Cardiac muscle cell (in vitro differentiated cells and primary cell): ENCODE data around the gene HES5. TPM values are rescaled to one million over a fixed set of nuclear protein-coding genes. Genes with fewer than 3 reads are reported as not detected.
A peak's percentile ranks its signal among the peaks of the same experiment; 100 is the strongest.

ENCODE experiments used
- DNase-seq, 2 donors: peaks; one replicate each; pipeline versions ENCODE4 v3.0.0 to v3.0.0-alpha.2; 2010 to 2017; ENCODE audit warnings: low read depth in 1 of 2, low spot score in 1 of 2
- H3K27ac ChIP-seq: fragments of 200-600 bp; sonication (generic); 2 replicates; pipeline ENCODE4 v1.5.1; 2016
- H3K27me3 ChIP-seq: fragments of 200-600 bp; sonication (generic); 2 replicates; pipeline ENCODE4 v1.6.0; 2016; ENCODE audit warnings: control low read depth
- H3K36me3 ChIP-seq: fragments of 200-600 bp; sonication (generic); 2 replicates; pipeline ENCODE4 v1.5.1; 2016; ENCODE audit warnings: control low read depth
- H3K4me1 ChIP-seq: fragments of 200-600 bp; sonication (generic); 2 replicates; pipeline ENCODE4 v1.8.1; 2017; ENCODE audit warnings: low read depth, mild to moderate bottlenecking, mixed run types
- H3K4me3 ChIP-seq: fragments of 200-600 bp; sonication (generic); 2 replicates; pipeline ENCODE4 v1.5.1; 2016; ENCODE audit warnings: mild to moderate bottlenecking
- H3K9me3 ChIP-seq: fragments of 200-600 bp; sonication (generic); 2 replicates; pipeline ENCODE4 v1.5.1; 2017; ENCODE audit warnings: low read depth, mild to moderate bottlenecking, control low read depth
- CTCF ChIP-seq: IDR thresholded peaks from 2 replicates; pipeline ENCODE4 v1.5.1; 2012; ENCODE audit warnings: low read depth, mild to moderate bottlenecking, low read length
- polyA plus RNA-seq: library from polyadenylated mRNA; unstranded; fragments of >200 nt; fragmentation: Nextera tagmentation; extraction: Ambion mirVana; gene quantifications from 2 replicates; pipeline ENCODE4 v1.2.1, GENCODE V29; 2016
- total RNA-seq: library from RNA; depleted of rRNA; stranded (reverse); fragments of >200 nt; gene quantifications from 2 replicates; pipeline ENCODE4 v1.2.3, GENCODE V29; 2016

HES5 gene
- total and polyA plus RNA-seq, 2 experiments from 2014 or later: not detected

GRCh38 chr1:2530513-2531361 is 674 bp upstream of the HES5 start:
- no peak for TF ChIP-seq CTCF
- peaks cover 2% of the 10 kb centered on the region for H3K4me1 ChIP-seq
- H3K27me3 ChIP-seq: peaks cover 88% of the 10 kb centered on the region
- DNase-seq: no peak
- no peaks in the 10 kb centered on the region for H3K36me3 ChIP-seq
- H3K9me3 ChIP-seq: no peaks in the 10 kb centered on the region
- peak overlapping the region; percentile 20 for H3K4me3 ChIP-seq
- H3K27ac ChIP-seq: no peak overlapping the region

DNA sequence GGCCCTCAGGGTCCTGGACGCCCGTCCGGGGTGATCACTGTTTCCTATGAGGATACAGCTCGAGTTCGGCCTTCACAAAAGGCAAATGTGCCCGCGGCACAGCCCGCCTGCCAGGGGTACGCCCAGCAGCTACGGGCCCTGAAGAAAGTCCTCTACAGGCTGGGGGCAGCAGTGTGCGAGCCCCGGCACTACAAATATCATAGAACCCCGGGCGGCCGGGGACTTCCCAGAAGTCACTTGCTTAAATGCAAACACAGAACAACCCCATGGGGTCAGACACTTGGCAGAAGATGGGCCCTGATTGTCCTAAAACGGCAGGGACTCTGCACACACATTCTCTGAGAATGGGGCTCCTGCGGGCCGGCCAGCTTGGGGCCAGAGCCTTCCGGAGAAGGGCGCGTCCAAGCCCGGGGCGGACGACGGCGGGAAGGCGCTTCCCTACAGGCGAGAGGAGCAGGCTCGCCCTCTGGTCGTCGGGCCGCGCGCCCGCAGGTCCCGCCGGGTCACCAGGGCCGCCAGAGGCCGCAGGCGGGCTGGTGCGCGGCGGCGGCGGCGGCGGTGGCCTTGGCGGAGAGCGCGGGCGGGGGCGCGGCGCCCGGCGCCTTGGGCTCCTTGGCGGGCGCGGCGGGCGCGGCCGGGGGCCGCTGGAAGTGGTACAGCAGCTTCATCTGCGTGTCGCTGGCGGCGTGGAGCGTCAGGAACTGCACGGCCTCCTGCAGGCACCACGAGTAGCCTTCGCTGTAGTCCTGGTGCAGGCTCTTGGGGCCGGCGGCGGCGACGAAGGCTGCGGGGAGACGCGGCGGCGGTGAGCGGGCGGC is 888 bp downstream of the HES5 start:
- Histone ChIP-seq H3K36me3 (no peaks in the 10 kb centered on the region), H3K4me3 (peak overlapping the region; percentile 20), H3K4me1 (peaks cover 13% of the 10 kb centered on the region), H3K9me3 (no peaks in the 10 kb centered on the region), H3K27ac (no peak overlapping the region), H3K27me3 (peaks cover 72% of the 10 kb centered on the region)
- peak in 1 of 2 donors; percentile 73 for DNase-seq
- TF ChIP-seq CTCF: no peak

GRCh38 chr1:2528611-2528965 is 1.5 kb downstream of the HES5 start:
- DNase-seq: no peak
- no peaks in the 10 kb centered on the region for H3K9me3 ChIP-seq
- no peak overlapping the region for H3K4me3 ChIP-seq
- no peak for TF ChIP-seq CTCF
- no peaks in the 10 kb centered on the region for H3K36me3 ChIP-seq
- peaks cover 66% of the 10 kb centered on the region for H3K27me3 ChIP-seq
- peaks cover 18% of the 10 kb centered on the region for H3K4me1 ChIP-seq
- H3K27ac ChIP-seq: no peak overlapping the region

DNA sequence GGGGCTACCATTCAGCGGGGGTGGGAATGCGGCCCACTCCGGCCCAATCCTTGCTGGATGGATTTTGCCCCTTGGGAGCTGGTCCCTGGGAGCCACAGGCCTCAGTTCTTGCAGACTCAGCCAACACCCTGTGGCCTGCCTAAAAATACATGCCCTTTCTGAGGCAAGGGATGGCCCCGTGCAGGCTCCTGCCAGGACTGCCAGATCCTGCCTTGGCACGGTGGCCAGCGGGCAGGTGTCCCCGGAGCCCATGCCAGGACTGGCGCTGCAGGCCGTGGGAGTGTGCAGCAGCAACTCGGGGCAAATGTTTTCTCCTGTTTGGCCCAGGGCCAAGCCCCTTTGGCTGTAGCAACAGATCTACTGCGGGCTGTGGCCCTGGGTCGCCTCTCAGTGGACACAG is 2.0 kb downstream of the HES5 start:
- no peak for DNase-seq
- no peaks in the 10 kb centered on the region for H3K9me3 ChIP-seq
- no peaks in the 10 kb centered on the region for H3K36me3 ChIP-seq
- TF ChIP-seq CTCF: no peak
- no peak overlapping the region for H3K4me3 ChIP-seq
- H3K4me1 ChIP-seq: peaks cover 18% of the 10 kb centered on the region
- H3K27ac ChIP-seq: no peak overlapping the region
- H3K27me3 ChIP-seq: peaks cover 61% of the 10 kb centered on the region

DNA sequence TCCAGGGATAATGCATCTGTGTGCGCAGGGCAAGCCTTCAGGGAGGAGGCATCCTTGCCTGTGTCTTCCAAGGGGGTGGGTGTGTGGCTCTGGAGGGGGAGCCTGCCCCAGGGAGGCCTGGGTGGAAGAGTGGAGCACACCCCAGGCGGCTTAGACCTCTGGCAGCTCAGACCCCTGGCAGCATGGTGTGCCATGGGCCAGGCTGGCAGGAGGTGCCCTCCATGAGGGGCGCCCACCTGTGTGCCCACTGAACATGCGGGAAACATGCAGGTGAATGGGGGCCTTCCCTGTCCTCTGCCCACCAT is 2.6 kb downstream of the HES5 start:
- Histone ChIP-seq H3K27ac (no peak overlapping the region), H3K4me1 (peaks cover 18% of the 10 kb centered on the region), H3K9me3 (no peaks in the 10 kb centered on the region), H3K36me3 (no peaks in the 10 kb centered on the region), H3K4me3 (no peak overlapping the region), H3K27me3 (peaks cover 56% of the 10 kb centered on the region)
- DNase-seq: no peak
- TF ChIP-seq CTCF: no peak
